ENCODE measurements around the gene HPCAL1. TPM values are rescaled to one million over a fixed set of nuclear protein-coding genes. Genes with fewer than 3 reads are reported as not detected.

The HPCAL1 gene
- polyA plus RNA-seq, 3 donors: 82.1 to 99.5 (median 98.0) TPM

DNA sequence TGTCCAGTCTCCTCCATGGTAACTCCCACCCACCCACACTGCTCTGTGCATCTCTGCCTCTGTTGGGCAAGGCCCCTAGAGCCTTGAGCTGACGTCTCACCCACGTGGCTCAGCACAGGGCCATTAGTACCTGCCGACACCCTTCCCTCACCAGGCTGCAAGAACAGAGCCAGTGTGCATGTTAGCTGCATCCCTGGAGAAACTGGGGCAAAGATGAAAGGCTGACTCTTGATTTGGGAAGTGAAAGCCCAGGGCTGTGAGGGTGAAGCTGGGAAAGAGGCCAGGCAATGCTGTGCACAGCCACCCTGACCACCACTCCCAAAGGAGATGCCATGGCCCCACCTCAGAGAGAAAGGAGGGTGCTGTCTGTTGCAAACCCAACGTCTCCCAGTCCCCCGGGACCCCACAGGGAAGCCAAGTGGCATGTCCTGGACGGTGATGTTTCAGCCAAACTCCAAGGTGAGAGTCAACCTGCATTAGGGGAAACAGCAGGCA lies 20.0 kb upstream of the HPCAL1 start:
- Histone ChIP-seq H3K4me2 (replicated peaks; ENCODE audit: extremely low read depth, low read length, poor library complexity, severe bottlenecking) (peak overlapping the region; percentile 52), H3K4me1 (ENCODE audit: control insufficient read depth in 1 of 2, insufficient read depth in 2 of 2, low read length in 2 of 2) (peaks cover 74 to 81% of the 10 kb centered on the region in 2 donors)
- peaks cover 0 to 4% (median 0%) of the 10 kb centered on the region in 7 donors for H3K9me3 Mint-ChIP-seq

More for the DNA sequence above, 20.0 kb upstream of the HPCAL1 start:
- Mint-ChIP-seq H3K27me3 (ENCODE audit: low read depth in 3 of 3) (peaks cover 0 to 2% (median 2%) of the 10 kb centered on the region in 3 donors), H3K4me1 (peaks cover 82% of the 10 kb centered on the region), H3K36me3 (peaks cover 0 to 4% of the 10 kb centered on the region in 2 donors), H3K4me3 (peak overlapping the region in 1 of 2 donors; percentile 67), H3K27ac (peak overlapping the region; percentile 89 to 98 (median 94))
- Histone ChIP-seq H4K20me1 (ENCODE audit: insufficient read depth, low read length) (no peaks in the 10 kb centered on the region), H3K4me3 (replicated peaks in 1 of 3; ENCODE audit: low read depth in 2 of 3, low read length in 3 of 3) (peak overlapping the region in 1 of 3 experiments; percentile 29), H3K36me3 (replicated peaks in 1 of 2; ENCODE audit: control insufficient read depth in 1 of 2, insufficient read depth in 2 of 2, low read length in 2 of 2) (no peaks in the 10 kb centered on the region), H2AFZ (ENCODE audit: insufficient read depth, low read depth, low read length, poor library complexity, severe bottlenecking) (peak overlapping the region; percentile 9), H3K27me3 (ENCODE audit: control insufficient read depth in 2 of 2, insufficient read depth in 2 of 2, low read length in 2 of 2) (no peaks in the 10 kb centered on the region), H3K9ac (ENCODE audit: insufficient read depth, low read length, poor library complexity, severe bottlenecking) (peak overlapping the region; percentile 51), H3K9me3 (replicated peaks in 1 of 2; ENCODE audit: control insufficient read depth in 1 of 2, insufficient read depth in 1 of 2, low read length in 2 of 2) (no peaks in the 10 kb centered on the region), H3K79me2 (ENCODE audit: insufficient read depth, low read length) (no peaks in the 10 kb centered on the region), H3K27ac (ENCODE audit: low read depth in 1 of 2, low read length in 2 of 2) (peak overlapping the region; percentile 91 to 95)
- DNase-seq: peak in 1 of 3 donors; percentile 41
- intact Hi-C loops (cut with micrococcal nuclease): loop anchor here in 1 of 2 donors (2.0 kb wide), 1 partner anchor 20 kb away; the partner anchor contains the start of gene HPCAL1
- WGBS (ENCODE audit: insufficient coverage): 19% methylated on average over 6 of the region's 6 CpGs
- no peak for TF ChIP-seq CTCF (IDR thresholded peaks at IDR 0.05)
